ENCODE data around the gene SLC22A15.

- no peak for TF ChIP-seq EZH2 (IDR thresholded peaks at IDR 0.05)
- no peak for TF ChIP-seq POLR2AphosphoS5 (IDR thresholded peaks at IDR 0.05; ENCODE audit: borderline replicate concordance, low read depth, low read length)
These were observed 100.5 kb downstream of the SLC22A15 start for GRCh38 chr1:116076831-116077230.
